Body of pancreas (tissue), 4 donors: ENCODE data around the gene PDPK1. TPM values are rescaled to one million over a fixed set of nuclear protein-coding genes. Genes with fewer than 3 reads are reported as not detected.
A peak's percentile ranks its signal among the peaks of the same experiment; 100 is the strongest.
"Not testable (repeated sequence)": the region's sequence is repeated elsewhere in the genome, so short reads cannot be mapped to it uniquely, and the experiment has no call there.

Experiments
- ATAC-seq: fragments of 150-250 bp; one replicate; pipeline ENCODE4 v1.9.1; 2016
- DNase-seq, 4 donors: peaks; one replicate each; pipeline ENCODE4 v3.0.0-alpha.2; 2019
- H3K27ac ChIP-seq, 4 donors: fragments of 200-600 bp; sonication (generic); 1 replicate in 3 of 4; 2 replicates in 1 of 4; pipeline versions ENCODE4 v1.5.1 to v1.6.1; 2016 to 2019; ENCODE audit warnings: mild to moderate bottlenecking in 1 of 4, mixed read lengths in 1 of 4, moderate library complexity in 1 of 4
- H3K27me3 ChIP-seq, 2 donors: fragments of 200-600 bp; sonication (generic); one replicate each; pipeline ENCODE4 v1.6.0; 2016; ENCODE audit warnings: mild to moderate bottlenecking in 1 of 2
- H3K36me3 ChIP-seq, 2 donors: fragments of 200-600 bp; sonication (generic); replicated peaks in 1 of 2; 2 replicates each; pipeline ENCODE4 v1.5.1; 2016; ENCODE audit warnings: low read depth in 2 of 2; ENCODE audit not compliant: insufficient read depth in 1 of 2
- H3K4me1 ChIP-seq: fragments of 200-600 bp; sonication (generic); one replicate; pipeline ENCODE4 v1.6.0; 2016
- H3K4me3 ChIP-seq, 2 donors: fragments of 200-600 bp; sonication (generic); 1 replicate in 1 of 2; 2 replicates in 1 of 2; pipeline ENCODE4 v1.5.1; 2016 to 2019
- H3K9me3 ChIP-seq, 3 donors: fragments of 200-600 bp; sonication (generic); 1 replicate in 2 of 3; 2 replicates in 1 of 3; pipeline ENCODE4 v1.5.1; 2016
- WGBS, 2 donors: methylation state at CpG; one replicate each; pipeline ENCODE4 v1.1.5; 2017; 5-methylcytosine and 5-hydroxymethylcytosine counted together
- intact Hi-C: fragments of 100-400 bp; cut with DNase I; formaldehyde crosslinking; loops from one replicate; pipeline ENCODE4 v1.15.1; 2023
- microRNA counts, 2 donors: library from miRNA; unstranded; fragments of <30 nt; microRNA quantifications; one replicate each; lab custom pipeline; 2017
- microRNA-seq, 2 donors: library from miRNA; unstranded; fragments of <30 nt; microRNA quantifications; one replicate each; pipeline ENCODE4, GENCODE V29; 2016; ENCODE audit warnings: borderline number of aligned reads in 2 of 2, borderline replicate concordance in 2 of 2
- small RNA-seq: library from RNA; depleted of rRNA; stranded (forward); fragments of <200 nt; gene quantifications from one replicate; pipeline ENCODE3, GENCODE V24; 2016
- total RNA-seq, 2 donors: library from RNA; depleted of rRNA; stranded (reverse); fragments of >200 nt; gene quantifications; one replicate each; pipeline ENCODE4 v1.1.0, GENCODE V29; 2016

PDPK1 gene
- total RNA-seq, 2 donors from 2014 or later = 20.5 to 28.0 TPM

GRCh38 chr16:2639071-2639721 is 101.4 kb downstream of the PDPK1 start:
- peak; percentile 71 for ATAC-seq
- intact Hi-C loops, H3K27me3 ChIP-seq, H3K4me1 ChIP-seq, H3K9me3 ChIP-seq, H3K4me3 ChIP-seq, H3K27ac ChIP-seq, H3K36me3 ChIP-seq: not testable (repeated sequence)
- peak; percentile 27 to 62 (median 34) for DNase-seq
- no CpG with 5 or more reads among the region's 12 CpGs for WGBS, 2 donors

- ATAC-seq, H3K36me3 ChIP-seq, H3K27me3 ChIP-seq, H3K9me3 ChIP-seq, H3K27ac ChIP-seq, H3K4me3 ChIP-seq, H3K4me1 ChIP-seq, DNase-seq, intact Hi-C loops: not testable (repeated sequence)
- 68 to 100% methylated on average over 1 to 6 of the region's 9 CpGs for WGBS, 2 donors
These were observed 101.9 kb downstream of the PDPK1 start for GRCh38 chr16:2639722-2640072.

GRCh38 chr16:2642561-2642960 is 104.7 kb downstream of the PDPK1 start:
- DNase-seq, intact Hi-C loops, H3K36me3 ChIP-seq, H3K27me3 ChIP-seq, H3K27ac ChIP-seq, ATAC-seq, H3K4me3 ChIP-seq, H3K9me3 ChIP-seq, H3K4me1 ChIP-seq: not testable (repeated sequence)
- WGBS, 2 donors = no CpG with 5 or more reads among the region's 17 CpGs

GRCh38 chr16:2644754-2645453 is 107.1 kb downstream of the PDPK1 start:
- H3K4me1 ChIP-seq, H3K9me3 ChIP-seq, DNase-seq, intact Hi-C loops, H3K27ac ChIP-seq, H3K27me3 ChIP-seq, H3K36me3 ChIP-seq, ATAC-seq, H3K4me3 ChIP-seq: not testable (repeated sequence)
- WGBS, 2 donors = no CpG with 5 or more reads among the region's 12 CpGs

GRCh38 chr16:2651268-2651871 is 113.5 kb downstream of the PDPK1 start:
- DNase-seq, intact Hi-C loops, H3K4me1 ChIP-seq, H3K27me3 ChIP-seq, H3K27ac ChIP-seq, ATAC-seq, H3K36me3 ChIP-seq, H3K9me3 ChIP-seq, H3K4me3 ChIP-seq: not testable (repeated sequence)
- WGBS, 2 donors = no CpG with 5 or more reads among the region's 14 CpGs

MicroRNAs within 50 kb of the gene (microRNA counts, 767-probe panel; counts per million panel counts)
- 0 to 736 counts per million in 2 donors for microRNA hsa-miR-3178 (lab: Ali Mortazavi, UCI)

Small RNA genes lying within 50 kb of the gene (microRNA-seq; reads per million reads assigned to microRNA genes)
- gene MIR3178 = 0 reads per million in 2 donors

Small RNA genes lying within 50 kb of the gene (small RNA-seq; reads per million reads assigned to genes)
- not detected for gene AC093525.1
- not detected for gene MIR3178

Other genes with a start within 250 kb of the PDPK1 start
- gene ABCA3, start 197.3 kb upstream of the PDPK1 start, total RNA-seq = 10 to 100 TPM; 13.8 to 21.0 TPM
- 1 to 10 TPM in 1 of 2 donors, under 1 TPM in 1; 0.99 to 2.3 TPM for gene CCNF, start 108.6 kb upstream of the PDPK1 start, total RNA-seq
- not detected for gene TEDC2, start 77.9 kb upstream of the PDPK1 start, total RNA-seq
- gene NTN3, start 66.7 kb upstream of the PDPK1 start, total RNA-seq = not detected
- gene TBC1D24, start 62.9 kb upstream of the PDPK1 start, total RNA-seq = 10 to 100 TPM; 18.7 to 30.0 TPM
- gene ATP6V0C, start 24.1 kb upstream of the PDPK1 start, total RNA-seq = 10 to 100 TPM; 33.5 to 38.9 TPM
- gene AMDHD2, start 17.6 kb upstream of the PDPK1 start, total RNA-seq = 10 to 100 TPM; 13.7 to 33.6 TPM
- gene CEMP1, start 6.6 kb upstream of the PDPK1 start, total RNA-seq = 1 to 10 TPM in 1 of 2 donors, under 1 TPM in 1; 0.52 to 1.3 TPM
- 1 to 10 TPM; 6.2 to 7.3 TPM for gene KCTD5, start 144.5 kb downstream of the PDPK1 start, total RNA-seq
- gene PRSS27, start 182.2 kb downstream of the PDPK1 start, total RNA-seq = 1 to 10 TPM in 1 of 2 donors, not detected in 1; 2.1 TPM
- 1,000 to 10,000 TPM in 1 of 2 donors, 100 to 1,000 TPM in 1; 231 to 1,198 TPM for gene SRRM2, start 214.6 kb downstream of the PDPK1 start, total RNA-seq
- gene ELOB, start 239.3 kb downstream of the PDPK1 start, total RNA-seq = 100 to 1,000 TPM in 1 of 2 donors, 10 to 100 TPM in 1; 77.5 to 186 TPM
- not detected for gene PRSS33, start 249.5 kb downstream of the PDPK1 start, total RNA-seq